ENCODE measurements around the gene TAPT1.

- TF ChIP-seq POLR2A (IDR thresholded peaks at IDR 0.05) = no peak
- no peak for TF ChIP-seq CTCF (IDR thresholded peaks at IDR 0.05)
These were observed 109.7 kb downstream of the TAPT1 start for GRCh38 chr4:16116493-16116990.

Data from testis (tissue), 2 donors.